Smooth muscle cell of the pulmonary artery (primary cell): ENCODE measurements around the gene LNX2. TPM values are rescaled to one million over a fixed set of nuclear protein-coding genes. Genes with fewer than 3 reads are reported as not detected.

Experiments used
- total RNA-seq: library from RNA; depleted of rRNA; stranded (reverse); fragments of >200 nt; gene quantifications from 2 replicates; pipeline ENCODE4 v1.2.3, GENCODE V29; 2014

LNX2 gene
- 9.2 and 10.6 TPM in 2 replicates for total RNA-seq

DNA sequence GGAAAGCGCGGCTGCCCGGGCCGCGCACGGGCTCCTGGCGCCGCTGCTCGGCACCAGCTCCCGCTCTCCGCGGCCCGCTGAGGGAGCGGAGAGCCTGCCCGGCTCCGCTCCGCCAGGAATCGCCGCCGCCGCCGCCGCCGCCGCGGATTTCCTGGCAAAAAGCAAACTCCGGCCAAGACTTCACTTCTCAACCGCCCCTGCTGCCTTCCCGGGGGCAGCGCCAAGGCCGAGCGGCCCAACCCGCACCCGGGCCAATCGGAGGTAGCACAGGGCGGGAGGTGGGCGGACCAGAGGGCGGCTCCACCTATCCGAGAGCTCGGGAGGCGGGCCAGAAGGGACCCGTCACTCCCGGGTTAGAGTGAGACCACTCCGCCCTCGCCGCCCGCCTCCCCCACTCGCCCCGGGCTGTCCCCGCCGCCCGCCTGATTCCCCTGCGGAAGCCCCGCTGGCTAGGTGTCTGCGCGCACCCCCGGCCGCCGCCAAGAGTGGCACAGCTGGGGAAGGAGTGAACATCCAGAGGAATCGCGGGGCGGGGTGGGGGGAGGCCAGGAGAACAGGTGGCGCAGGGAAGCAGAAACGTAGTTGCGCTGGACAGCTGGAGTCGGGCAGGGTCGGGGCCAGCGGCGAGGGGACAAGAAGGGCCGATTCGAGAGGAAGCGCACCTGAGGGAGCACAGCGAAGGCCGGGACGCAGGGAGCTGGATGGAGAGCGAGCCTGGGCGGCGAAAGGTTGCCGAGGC, at the start of gene LNX2:
Gene LNX2, minus strand, starts transcription at position 153 of the 739 bp plus-strand sequence. CDS start 38,826 bp downstream, outside the sequence.

GRCh38 chr13:27621366-27622101, 1.2 kb upstream of the LNX2 start, which contains the start of gene POLR1D:
TSS of gene POLR1D (plus strand) at chr13:27621892. CDS start at chr13:27621984, 92 bp downstream.

Other genes starting within 250 kb of the LNX2 start
- gene GTF3A, start 195.9 kb downstream of the LNX2 start, total RNA-seq, result 71.5 and 89.0 TPM in 2 replicates
- gene MTIF3, start 170.0 kb downstream of the LNX2 start, total RNA-seq, result 47.2 and 48.5 TPM in 2 replicates
- 41.6 and 55.3 TPM in 2 replicates for gene POLR1D, start 1.4 kb upstream of the LNX2 start, total RNA-seq
- not detected in 2 replicates for gene GSX1, start 172.0 kb upstream of the LNX2 start, total RNA-seq